NCI-H345 (cell line): ENCODE results near the gene IFNGR1.

Source experiments
- DNase-seq: peaks from one replicate; lab custom pipeline; 2025; lab: John Stamatoyannopoulos, UW

The IFNGR1 gene

DNA sequence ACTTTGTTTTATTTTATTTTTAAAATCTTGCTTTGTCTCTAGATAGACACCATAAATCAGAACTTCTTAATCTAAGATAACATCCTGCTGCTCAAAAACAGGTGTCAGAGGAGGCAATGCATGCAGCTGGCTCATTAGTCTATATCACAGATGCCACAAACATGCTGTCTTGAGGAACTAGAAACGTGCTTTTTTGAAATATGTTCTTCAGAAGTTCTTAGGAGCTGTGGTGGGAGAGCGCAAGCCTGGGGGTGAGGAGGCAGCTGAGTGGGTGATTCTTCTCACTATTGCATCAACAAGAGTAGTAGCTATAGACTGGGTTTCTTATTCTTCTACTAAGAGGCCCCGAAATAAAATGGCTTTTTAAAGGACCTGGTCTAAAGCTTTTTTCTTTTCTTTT is 69.1 kb downstream of the IFNGR1 start:
- DNase-seq = no peak

DNA sequence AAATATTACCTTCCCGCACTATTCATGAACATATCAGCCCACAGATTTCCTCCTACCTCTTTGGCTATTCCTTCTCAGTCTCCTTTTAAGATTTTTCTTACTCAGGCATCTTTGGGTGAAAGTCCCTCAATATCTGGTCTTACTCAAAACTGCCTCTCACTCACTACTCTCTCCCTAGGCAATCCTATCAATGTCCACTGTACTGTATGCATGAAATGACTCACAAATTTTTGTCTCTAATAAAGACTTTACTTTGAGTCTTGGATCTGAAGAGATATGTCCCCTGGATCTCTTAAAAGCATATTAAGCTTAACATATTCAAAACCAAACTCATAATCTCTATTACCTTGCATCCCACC is 70.2 kb downstream of the IFNGR1 start:
- no peak for DNase-seq

- no peak for DNase-seq
Measured at GRCh38 chr6:137148306-137149034, 70.7 kb downstream of the IFNGR1 start.
